ENCODE data around the gene SLC43A1. TPM values are rescaled to one million over a fixed set of nuclear protein-coding genes. Genes with fewer than 3 reads are reported as not detected.

The SLC43A1 gene
- total and polyA plus RNA-seq, 3 donors from 2014 or later, result 6.5 to 12.3 (median 12.2) TPM

GRCh38 chr11:57458410-57459163 lies 56.9 kb downstream of the SLC43A1 start:
- peak overlapping the region; percentile 40 to 47 for H3K4me3 ChIP-seq
- H3K27ac ChIP-seq, result no peak overlapping the region
- TF ChIP-seq POLR2A (IDR thresholded peaks at IDR 0.05) (no peak), CTCF (IDR thresholded peaks at IDR 0.05) (peak; percentile 33 to 86 (median 47))
- no peaks in the 10 kb centered on the region for H3K27me3 ChIP-seq
- intact Hi-C loops (cut with DNase I; ENCODE audit: low total_unique reads), result loop anchor here (5.0 kb wide), 1 partner anchor 69 kb away; no protein-coding TSS in a partner anchor
- H3K36me3 ChIP-seq (ENCODE audit: low read depth, missing control alignments), result no peaks in the 10 kb centered on the region
- DNase-seq, result peak; percentile 59
- H3K4me1 ChIP-seq, result peaks cover 31% of the 10 kb centered on the region
- WGBS, 2 donors, result 1 to 2% methylated on average over 27 to 43 of the region's 44 CpGs
- no peaks in the 10 kb centered on the region for H3K9me3 ChIP-seq

GRCh38 chr11:57458060-57458409 lies 57.5 kb downstream of the SLC43A1 start:
- Histone ChIP-seq H3K4me3 (peak overlapping the region; percentile 40 to 47), H3K36me3 (ENCODE audit: low read depth, missing control alignments) (no peaks in the 10 kb centered on the region), H3K4me1 (peaks cover 31% of the 10 kb centered on the region), H3K27ac (no peak overlapping the region), H3K27me3 (no peaks in the 10 kb centered on the region), H3K9me3 (no peaks in the 10 kb centered on the region)
- 4 to 8% methylated on average over 12 to 15 of the region's 16 CpGs for WGBS, 2 donors
- no peak for DNase-seq
- TF ChIP-seq POLR2A (IDR thresholded peaks at IDR 0.05) (no peak), CTCF (IDR thresholded peaks at IDR 0.05) (no peak)
- intact Hi-C loops (cut with DNase I; ENCODE audit: low total_unique reads), result loop anchor here (5.0 kb wide), 1 partner anchor 69 kb away; no protein-coding TSS in a partner anchor

- TF ChIP-seq CTCF (IDR thresholded peaks at IDR 0.05), result no peak
- TF ChIP-seq POLR2A (IDR thresholded peaks at IDR 0.05), result no peak
- Histone ChIP-seq H3K4me1 (peaks cover 31% of the 10 kb centered on the region), H3K4me3 (no peak overlapping the region), H3K36me3 (ENCODE audit: low read depth, missing control alignments) (no peaks in the 10 kb centered on the region), H3K27me3 (no peaks in the 10 kb centered on the region), H3K9me3 (no peaks in the 10 kb centered on the region), H3K27ac (no peak overlapping the region)
- intact Hi-C loops (cut with DNase I; ENCODE audit: low total_unique reads), result loop anchor here (5.0 kb wide), 1 partner anchor 70 kb away; no protein-coding TSS in a partner anchor
- WGBS, 2 donors, result 7 to 16% methylated on average over 7 of the region's 7 CpGs
- DNase-seq, result no peak
Measured at GRCh38 chr11:57457643-57458023, 57.9 kb downstream of the SLC43A1 start.

- intact Hi-C loops (cut with DNase I; ENCODE audit: low total_unique reads), result loop anchor here (5.0 kb wide), 1 partner anchor 70 kb away; no protein-coding TSS in a partner anchor
Measured at GRCh38 chr11:57456960-57457642, 58.4 kb downstream of the SLC43A1 start.

More at GRCh38 chr11:57456960-57457642, 58.4 kb downstream of the SLC43A1 start:
- Histone ChIP-seq H3K9me3 (no peaks in the 10 kb centered on the region), H3K27ac (no peak overlapping the region), H3K27me3 (no peaks in the 10 kb centered on the region), H3K36me3 (ENCODE audit: low read depth, missing control alignments) (no peaks in the 10 kb centered on the region), H3K4me3 (no peak overlapping the region), H3K4me1 (peaks cover 31% of the 10 kb centered on the region)
- peak; percentile 95 for DNase-seq
- TF ChIP-seq POLR2A (IDR thresholded peaks at IDR 0.05), result no peak
- peak; percentile 85 to 99 (median 97) for TF ChIP-seq CTCF (IDR thresholded peaks at IDR 0.05)
- 7 to 9% methylated on average over 9 to 19 of the region's 19 CpGs for WGBS, 2 donors
